AG04450 (cell line): Measurements from ENCODE around the gene PVR. TPM values are rescaled to one million over a fixed set of nuclear protein-coding genes. Genes with fewer than 3 reads are reported as not detected.

Source experiments
- CTCF ChIA-PET: fragments of 300-600, 350-600 bp; formaldehyde crosslinking; extraction: SDS; loops from one replicate; lab custom pipeline; 2022; ENCODE audit warnings: antibody characterized with exemption, inconsistent platforms; lab: Charles Lee
- POLR2A ChIA-PET: fragments of 350-600 bp; formaldehyde crosslinking; extraction: SDS; loops from one replicate; lab custom pipeline; 2021; ENCODE audit warnings: antibody characterized with exemption, inconsistent platforms; lab: Yijun Ruan, JAX
- DNase-seq: peaks from one replicate; pipeline ENCODE4 v3.0.0-alpha.2; 2011; ENCODE audit warnings: low read depth, low spot score
- H3K27ac ChIP-seq: one replicate; pipeline ENCODE4 v1.5.1; 2012; ENCODE audit warnings: low read depth, low read length, control low read depth
- H3K27me3 ChIP-seq: one replicate; pipeline ENCODE4 v1.6.0; 2012; ENCODE audit warnings: low read length; ENCODE audit not compliant: control insufficient read depth, insufficient read depth
- H3K4me3 ChIP-seq: 2 replicates; pipeline ENCODE4 v1.5.1; 2011; ENCODE audit warnings: mild to moderate bottlenecking, low read depth, low read length, control low read depth
- H3K9me3 ChIP-seq: 2 replicates; pipeline ENCODE4 v1.5.1; 2012; ENCODE audit warnings: low read length; ENCODE audit not compliant: control insufficient read depth, insufficient read depth
- polyA plus RNA-seq: library from polyadenylated mRNA; depleted of rRNA; stranded (reverse); fragments of >200 nt; gene quantifications from 2 replicates; pipeline ENCODE4 v1.2.3, GENCODE V29; 2011
- TF ChIP-seq, protein P1 (sequence below): IDR thresholded peaks from 2 replicates; pipeline ENCODE4 v1.5.1; 2011; ENCODE audit warnings: low read depth, low read length, control low read depth, inconsistent platforms

Gene PVR
- polyA plus RNA-seq, 1 experiment: 125 TPM

DNA sequence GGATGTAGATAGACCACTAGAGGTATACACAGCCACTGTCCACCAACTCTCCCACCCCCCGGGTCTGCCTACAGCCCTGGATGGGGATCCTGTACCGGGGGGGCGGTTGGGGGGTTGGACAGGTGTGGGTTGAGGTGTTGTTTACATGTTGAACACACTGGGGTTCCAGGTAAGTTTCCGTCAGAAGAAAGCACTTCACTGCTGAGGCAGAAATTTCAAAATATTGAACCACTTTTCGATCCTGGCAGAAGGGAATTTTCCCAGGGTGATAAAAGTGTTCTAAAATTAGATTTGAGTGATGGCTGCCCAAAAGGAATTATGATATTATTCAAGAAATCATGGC, 48.6 kb downstream of the PVR start:
- Histone ChIP-seq H3K4me3 (no peak overlapping the region), H3K27ac (no peak overlapping the region), H3K27me3 (no peaks in the 10 kb centered on the region), H3K9me3 (no peaks in the 10 kb centered on the region)
- TF ChIP-seq, protein P1, sequence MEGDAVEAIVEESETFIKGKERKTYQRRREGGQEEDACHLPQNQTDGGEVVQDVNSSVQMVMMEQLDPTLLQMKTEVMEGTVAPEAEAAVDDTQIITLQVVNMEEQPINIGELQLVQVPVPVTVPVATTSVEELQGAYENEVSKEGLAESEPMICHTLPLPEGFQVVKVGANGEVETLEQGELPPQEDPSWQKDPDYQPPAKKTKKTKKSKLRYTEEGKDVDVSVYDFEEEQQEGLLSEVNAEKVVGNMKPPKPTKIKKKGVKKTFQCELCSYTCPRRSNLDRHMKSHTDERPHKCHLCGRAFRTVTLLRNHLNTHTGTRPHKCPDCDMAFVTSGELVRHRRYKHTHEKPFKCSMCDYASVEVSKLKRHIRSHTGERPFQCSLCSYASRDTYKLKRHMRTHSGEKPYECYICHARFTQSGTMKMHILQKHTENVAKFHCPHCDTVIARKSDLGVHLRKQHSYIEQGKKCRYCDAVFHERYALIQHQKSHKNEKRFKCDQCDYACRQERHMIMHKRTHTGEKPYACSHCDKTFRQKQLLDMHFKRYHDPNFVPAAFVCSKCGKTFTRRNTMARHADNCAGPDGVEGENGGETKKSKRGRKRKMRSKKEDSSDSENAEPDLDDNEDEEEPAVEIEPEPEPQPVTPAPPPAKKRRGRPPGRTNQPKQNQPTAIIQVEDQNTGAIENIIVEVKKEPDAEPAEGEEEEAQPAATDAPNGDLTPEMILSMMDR: no peak
- DNase-seq: no peak
- CTCF ChIA-PET: interaction anchor here (0.7 kb wide), 1 partner anchor 78 kb away, joined by 3 read pairs; no protein-coding TSS in a partner anchor
- POLR2A ChIA-PET: no interaction called here

DNA sequence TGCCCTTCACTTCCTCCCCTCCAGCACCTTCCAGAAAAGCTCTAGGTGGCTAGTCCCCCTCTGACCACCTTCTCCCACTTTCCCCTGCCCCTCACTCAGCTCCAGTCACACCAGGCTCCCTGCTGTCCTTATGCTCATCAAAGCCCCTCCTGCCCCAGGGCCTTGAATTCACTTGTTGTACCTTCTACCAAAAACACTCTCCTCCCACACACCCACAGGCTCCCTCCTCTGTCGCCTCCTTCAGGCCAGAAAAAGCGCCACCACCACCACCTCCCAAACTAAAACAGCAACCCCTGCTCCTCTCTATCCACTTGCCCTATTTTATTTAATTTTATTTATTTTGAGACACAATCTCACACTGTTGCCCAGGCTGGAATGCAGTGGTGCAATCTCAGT, 50.5 kb downstream of the PVR start:
- CTCF ChIA-PET: interaction anchor here (0.6 to 1.6 kb wide), 4 partner anchors 18 to 176 kb away, joined by 3 to 5 read pairs (median 3); no protein-coding TSS in a partner anchor
- TF ChIP-seq, protein P1: peak; percentile 41
- no peak for DNase-seq
- POLR2A ChIA-PET: no interaction called here
- H3K27ac ChIP-seq: no peak overlapping the region
- H3K4me3 ChIP-seq: no peak overlapping the region
- no peaks in the 10 kb centered on the region for H3K9me3 ChIP-seq
- no peaks in the 10 kb centered on the region for H3K27me3 ChIP-seq

DNA sequence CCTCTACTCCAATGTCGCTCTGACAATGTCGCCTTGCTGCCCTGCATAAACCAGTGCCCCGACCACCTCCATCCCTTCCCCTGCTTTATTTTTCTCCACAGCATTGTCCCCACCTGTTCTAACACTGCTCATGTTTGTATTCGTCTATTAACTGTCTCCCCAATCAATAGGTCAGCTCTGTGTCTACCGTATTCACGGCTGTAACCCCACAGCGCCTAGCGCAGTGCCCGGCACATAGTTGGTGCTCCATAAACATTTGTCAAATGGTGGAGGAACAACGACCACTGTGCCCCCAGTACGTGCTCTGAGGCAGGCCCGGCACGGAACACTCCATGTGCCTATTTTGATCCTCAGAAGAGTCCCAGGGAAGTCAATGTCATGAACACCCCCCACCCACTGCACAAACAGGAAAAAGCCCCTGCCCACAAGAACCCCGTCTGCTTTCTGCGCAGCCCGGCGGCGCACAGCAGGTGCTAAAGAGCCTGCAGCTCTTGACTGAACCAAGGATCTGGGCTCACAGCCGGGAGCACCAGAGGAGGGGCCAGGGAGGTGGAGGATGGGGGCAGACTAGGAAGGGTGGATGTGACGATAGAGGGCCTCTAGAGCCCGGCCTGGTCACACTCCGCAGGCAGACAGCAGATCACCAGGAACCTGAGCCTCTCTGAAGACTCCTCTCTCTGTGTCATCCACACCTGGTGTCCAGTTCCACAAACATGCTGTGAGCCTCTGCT, 53.4 kb downstream of the PVR start:
- no peak overlapping the region for H3K27ac ChIP-seq
- ChIA-PET CTCF (no interaction called here), POLR2A (interaction anchor here (0.7 kb wide), 1 partner anchor 73 kb away, joined by 7 read pairs; no protein-coding TSS in a partner anchor)
- no peaks in the 10 kb centered on the region for H3K9me3 ChIP-seq
- H3K4me3 ChIP-seq: no peak overlapping the region
- no peaks in the 10 kb centered on the region for H3K27me3 ChIP-seq
- DNase-seq: no peak
- TF ChIP-seq, protein P1: no peak

DNA sequence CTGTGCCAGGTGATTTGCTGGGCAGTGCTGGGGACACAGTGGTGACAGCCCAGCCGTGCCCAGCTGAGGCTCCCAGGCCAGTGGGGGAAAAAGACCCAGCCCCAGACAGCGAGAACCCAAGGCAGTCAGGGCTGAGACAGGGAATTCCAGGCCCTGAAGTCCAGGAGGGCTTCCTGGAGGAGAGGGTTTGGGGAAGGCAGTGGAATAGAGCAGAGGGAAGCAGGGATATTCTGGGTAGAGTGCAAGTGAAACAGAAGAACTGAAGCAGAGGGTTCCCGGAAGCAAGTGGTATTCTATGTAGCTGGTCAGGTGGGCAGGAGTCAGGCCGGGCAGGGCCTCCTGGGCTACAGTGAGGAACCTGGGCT, 53.9 kb downstream of the PVR start:
- ChIA-PET POLR2A (no interaction called here), CTCF (no interaction called here)
- H3K9me3 ChIP-seq: no peaks in the 10 kb centered on the region
- no peak overlapping the region for H3K4me3 ChIP-seq
- no peak for DNase-seq
- H3K27ac ChIP-seq: no peak overlapping the region
- TF ChIP-seq, protein P1: no peak
- H3K27me3 ChIP-seq: no peaks in the 10 kb centered on the region

DNA sequence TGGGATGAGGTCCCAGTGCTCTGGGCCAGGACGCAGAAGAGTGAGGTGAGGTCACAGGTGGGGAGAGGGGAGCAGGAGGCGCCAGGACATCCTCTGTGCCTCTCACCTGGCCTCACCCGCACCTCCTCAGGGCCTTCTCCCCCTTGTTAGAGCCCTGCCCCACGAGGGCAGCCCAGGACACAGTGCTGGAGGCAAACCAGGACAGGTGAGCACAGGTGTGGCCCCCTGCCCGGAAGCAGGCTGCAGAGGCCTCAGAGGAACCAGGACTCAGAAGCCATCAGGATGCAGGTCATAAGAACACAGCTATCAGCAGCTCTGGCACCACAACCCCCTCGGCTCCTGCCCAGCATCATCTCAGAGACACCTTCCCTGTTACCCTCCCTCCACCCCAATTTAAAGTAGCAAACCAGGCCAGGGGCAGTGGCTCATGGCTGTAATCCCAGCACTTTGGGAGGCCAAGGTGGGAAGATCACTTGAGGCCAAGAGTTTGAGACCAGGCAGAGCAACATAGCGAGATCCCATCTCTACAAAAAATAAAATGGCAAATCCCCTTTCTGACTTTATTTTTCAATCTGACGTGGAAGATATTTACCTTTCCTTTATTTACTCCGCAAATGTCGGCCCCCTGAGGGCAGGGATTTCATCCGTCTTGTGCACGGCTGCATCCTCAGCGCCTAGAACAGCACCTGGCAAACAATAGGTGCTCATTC, 54.9 kb downstream of the PVR start, which contains the start of gene CEACAM16:
Gene CEACAM16, plus strand, starts transcription at position 660 of the 710 bp plus-strand sequence. CDS start 2,306 bp downstream, outside the sequence.
- POLR2A ChIA-PET: no interaction called here
- Histone ChIP-seq H3K4me3 (no peak within 1 kb of the TSS), H3K9me3 (no peaks in the 10 kb centered on the region; the same call in 1 of the 2 replicates), H3K27me3 (no peaks in the 10 kb centered on the region), H3K27ac (no peak within 1 kb of the TSS)
- CTCF ChIA-PET: no interaction called here
- TF ChIP-seq, protein P1: no peak
- no peak for DNase-seq
